ENCODE measurements around the gene ATG5.

Gene ATG5

DNA sequence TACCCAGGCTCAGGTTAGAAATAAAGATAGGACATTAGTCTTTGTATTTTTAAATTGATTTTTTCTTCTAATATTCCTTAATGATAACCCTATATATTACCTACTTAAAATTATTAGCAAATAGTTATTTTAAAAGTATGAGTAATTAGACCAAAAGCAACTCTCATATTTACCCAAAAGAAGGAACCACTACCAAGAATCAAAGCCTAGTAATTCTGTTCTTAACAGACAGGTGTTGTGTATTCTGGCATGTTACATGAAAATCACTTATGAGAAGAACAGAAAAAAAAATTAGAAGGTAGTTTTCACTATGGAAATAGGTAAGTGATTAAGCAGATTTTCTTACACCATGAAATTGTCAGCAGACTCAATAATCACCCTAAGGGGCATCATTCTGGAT, 105.1 kb downstream of the ATG5 start:
- no peak for DNase-seq (ENCODE audit: low spot score)

- DNase-seq (ENCODE audit: low spot score) = no peak
These were observed 109.0 kb downstream of the ATG5 start for GRCh38 chr6:106216527-106216926.

DNA sequence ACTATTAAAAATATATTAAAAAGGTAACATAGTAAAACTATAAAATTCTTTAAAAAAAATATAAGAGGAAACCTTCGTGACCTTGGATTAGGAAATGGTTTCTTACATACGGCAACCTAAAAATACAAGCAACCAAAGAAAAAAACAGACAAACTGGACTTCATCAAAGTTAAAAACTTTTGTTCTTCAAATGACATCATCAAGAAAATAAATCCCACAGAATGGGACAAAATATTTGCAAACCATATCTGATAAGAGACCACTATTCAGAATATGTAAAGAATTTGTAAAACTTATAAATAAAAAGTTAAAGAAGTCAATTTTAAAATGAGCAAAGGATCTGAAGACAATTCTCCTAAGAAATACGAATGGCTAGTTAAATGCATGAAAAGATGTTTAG, 110.0 kb downstream of the ATG5 start:
- no peak for DNase-seq (ENCODE audit: low spot score)

GRCh38 chr6:106214531-106214930, 111.0 kb downstream of the ATG5 start:
- DNase-seq (ENCODE audit: low spot score) = no peak

- DNase-seq (ENCODE audit: low spot score) = no peak
These were observed 111.8 kb downstream of the ATG5 start for GRCh38 chr6:106213660-106214289.

GRCh38 chr6:106212576-106212975, 113.0 kb downstream of the ATG5 start:
- no peak for DNase-seq (ENCODE audit: low spot score)

DNA sequence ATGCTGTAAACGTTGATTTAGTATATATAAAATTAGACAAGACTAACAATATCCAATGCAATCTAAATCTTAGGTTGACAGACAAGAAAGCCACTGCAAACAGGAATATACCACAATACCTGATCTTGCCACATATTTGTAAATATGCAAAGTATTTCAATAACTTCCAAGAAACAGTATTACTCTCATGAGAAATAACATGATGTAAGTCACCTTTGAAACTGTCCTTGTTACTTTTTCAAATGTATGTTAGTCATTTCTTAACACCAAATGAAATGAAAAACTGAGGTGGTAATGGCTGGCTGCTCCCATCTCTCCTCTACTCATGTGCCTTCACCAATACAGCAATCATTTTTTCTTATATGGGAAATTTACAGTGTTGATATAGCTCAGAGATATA, 118.7 kb downstream of the ATG5 start:
- DNase-seq (ENCODE audit: low spot score) = no peak

DNA sequence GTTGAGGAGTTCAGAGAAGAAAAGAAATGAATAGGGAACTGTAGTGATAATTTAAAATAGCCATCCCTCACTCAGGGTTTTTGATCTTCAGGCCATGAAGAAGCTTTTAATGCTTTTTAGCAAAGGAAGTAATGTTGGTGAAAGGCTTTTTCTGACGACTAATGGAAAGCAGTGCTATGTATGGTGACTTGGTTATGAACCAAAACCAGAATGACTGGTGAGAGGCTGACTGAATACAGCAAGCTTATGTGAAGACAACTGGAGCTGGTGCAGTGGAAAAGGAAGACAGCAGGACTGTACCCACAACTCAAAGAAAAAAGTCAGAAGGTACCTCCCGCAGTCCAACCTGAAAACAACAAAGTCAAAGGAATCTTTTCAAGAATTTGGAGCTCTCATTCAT, 120.6 kb downstream of the ATG5 start:
- no peak for DNase-seq (ENCODE audit: low spot score)

GRCh38 chr6:106199998-106200397, 125.6 kb downstream of the ATG5 start:
- no peak for DNase-seq (ENCODE audit: low spot score)

- no peak for DNase-seq (ENCODE audit: low spot score)
These were observed 126.2 kb downstream of the ATG5 start for GRCh38 chr6:106199331-106199730.

GRCh38 chr6:106197441-106197840, 128.1 kb downstream of the ATG5 start:
- no peak for DNase-seq (ENCODE audit: low spot score)

- DNase-seq (ENCODE audit: low spot score) = peak; percentile 16
These were observed 130.3 kb downstream of the ATG5 start for GRCh38 chr6:106194949-106195921.

DNA sequence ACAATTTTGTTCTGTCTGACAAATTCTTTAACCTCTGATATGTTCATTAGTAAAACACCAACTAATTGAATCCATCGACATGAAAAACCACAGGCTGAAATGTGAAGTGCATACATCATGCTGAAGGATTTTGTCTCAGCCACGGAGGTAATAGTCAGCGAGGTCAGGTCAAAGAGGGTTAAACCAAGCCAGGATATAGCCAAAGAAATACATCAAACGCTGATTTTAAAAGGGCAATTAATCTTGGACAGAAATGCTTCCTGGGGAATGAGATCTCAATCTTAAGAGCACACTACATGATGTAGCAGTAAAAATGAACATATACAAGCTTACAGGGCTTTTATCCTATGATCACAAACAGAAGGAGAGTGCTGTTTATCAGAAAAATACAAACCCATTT, 132.7 kb downstream of the ATG5 start:
- no peak for DNase-seq (ENCODE audit: low spot score)

DNA sequence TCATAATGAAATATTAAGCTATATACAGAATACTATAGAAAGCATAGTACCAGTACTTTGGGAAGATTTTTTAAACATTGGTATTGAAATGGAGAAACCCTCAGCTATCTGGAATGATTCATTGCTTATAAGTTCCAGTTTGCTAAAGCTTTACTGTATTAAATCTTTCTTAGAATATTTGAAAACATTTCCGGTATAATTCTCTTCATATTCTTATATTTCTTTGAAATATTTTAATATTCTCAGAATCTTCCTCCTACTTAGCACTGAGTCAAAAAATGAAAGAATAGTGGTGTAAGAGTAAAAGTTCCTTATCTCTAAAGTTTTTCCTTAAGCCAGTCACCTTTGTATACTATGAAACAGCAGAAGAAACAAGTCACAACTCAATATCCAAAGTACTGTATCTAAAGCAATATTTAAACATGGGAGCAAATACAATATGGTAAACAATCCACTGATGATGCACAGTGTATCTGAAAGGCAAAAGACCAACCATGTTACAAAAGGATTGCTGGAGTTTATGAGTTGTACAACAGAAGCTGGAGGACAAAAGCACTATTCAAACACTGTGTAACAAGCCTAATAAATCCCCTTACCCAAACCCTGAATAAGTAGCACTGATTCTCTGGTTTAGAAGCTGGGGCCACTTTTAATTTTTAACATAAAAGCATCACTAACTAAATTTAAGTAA, 137.3 kb downstream of the ATG5 start:
- no peak for DNase-seq (ENCODE audit: low spot score)

- DNase-seq (ENCODE audit: low spot score) = no peak
These were observed 138.1 kb downstream of the ATG5 start for GRCh38 chr6:106187424-106187982.

DNA sequence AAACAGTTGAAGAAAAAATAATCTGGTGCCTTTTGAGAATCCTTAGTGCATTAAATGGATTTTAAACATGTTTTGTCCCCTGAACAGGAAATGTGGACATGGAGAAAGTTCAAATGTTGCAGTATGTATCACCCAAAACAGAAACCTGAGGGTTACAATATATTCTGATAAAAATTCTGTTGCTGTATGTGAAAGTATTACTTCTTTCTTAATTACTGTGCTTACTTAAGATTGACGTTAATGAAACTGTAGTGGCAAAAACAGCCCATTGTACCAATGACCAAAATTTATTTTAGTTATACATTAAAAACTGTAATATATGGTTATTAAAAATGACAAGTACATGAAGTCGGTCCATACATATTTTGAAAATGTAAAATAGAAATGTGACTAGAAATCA, 138.8 kb downstream of the ATG5 start:
- no peak for DNase-seq (ENCODE audit: low spot score)

DNA sequence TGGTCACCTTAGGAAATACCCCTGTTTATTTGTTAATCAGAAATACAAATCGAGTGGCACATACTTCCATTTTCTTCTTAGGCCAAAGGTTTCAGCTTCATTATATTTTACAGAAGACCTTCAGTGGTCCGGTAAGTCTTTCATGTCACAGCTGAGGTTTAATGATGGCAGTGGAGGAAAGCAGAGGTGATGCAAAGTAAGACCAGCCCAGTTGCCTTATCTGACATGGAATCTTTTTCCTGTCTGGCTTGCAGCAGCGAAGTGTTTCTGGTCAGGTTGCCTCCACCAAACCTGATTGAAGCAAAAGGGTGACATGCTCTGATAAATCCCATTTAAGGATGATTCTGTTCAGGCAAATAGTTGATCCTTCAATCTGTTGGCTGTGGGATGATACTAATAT, 139.4 kb downstream of the ATG5 start:
- DNase-seq (ENCODE audit: low spot score) = no peak

GRCh38 chr6:106185615-106186014, 139.9 kb downstream of the ATG5 start:
- DNase-seq (ENCODE audit: low spot score) = no peak

- DNase-seq (ENCODE audit: low spot score) = no peak
These were observed 140.9 kb downstream of the ATG5 start for GRCh38 chr6:106184629-106185028.

DNA sequence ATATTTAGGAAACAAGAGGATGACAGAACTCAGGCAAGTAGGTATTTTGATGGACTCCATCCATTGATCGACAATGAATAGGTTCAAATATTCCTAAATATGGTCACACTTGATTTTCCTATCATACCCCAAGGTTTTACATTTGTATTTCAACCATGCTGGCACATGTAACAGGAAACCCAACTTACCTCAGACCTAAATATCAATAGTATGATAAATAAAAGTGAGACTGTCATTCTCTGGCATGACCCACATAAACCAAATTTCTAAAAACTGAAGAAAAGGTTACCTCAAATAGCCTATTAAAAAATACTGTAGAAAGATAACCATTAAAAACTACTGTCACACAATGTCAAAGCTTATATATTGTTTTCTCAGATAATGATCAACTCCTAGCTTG, 142.1 kb downstream of the ATG5 start:
- no peak for DNase-seq (ENCODE audit: low spot score)

GRCh38 chr6:106182455-106182854, 143.1 kb downstream of the ATG5 start:
- no peak for DNase-seq (ENCODE audit: low spot score)

GRCh38 chr6:106181664-106182418, 143.7 kb downstream of the ATG5 start:
- DNase-seq (ENCODE audit: low spot score) = no peak
